HFFc6 (cell line): ENCODE data around the gene PYDC1. TPM values are rescaled to one million over a fixed set of nuclear protein-coding genes. Genes with fewer than 3 reads are reported as not detected.

Experiments used
- DNase-seq: peaks from one replicate; pipeline ENCODE4 v3.0.0-alpha.2; 2018
- H3K27ac Mint-ChIP-seq: 2 replicates; pipeline ENCODE4 v1.8.0; 2020; ENCODE audit warnings: mild to moderate bottlenecking, mixed read lengths
- H3K27me3 Mint-ChIP-seq: 2 replicates; pipeline ENCODE4 v1.8.0; 2021; ENCODE audit warnings: mild to moderate bottlenecking, moderate library complexity, mixed read lengths; ENCODE audit not compliant: insufficient read depth
- H3K36me3 Mint-ChIP-seq: 2 replicates; pipeline ENCODE4 v1.8.0; 2021; ENCODE audit warnings: low read depth, mixed read lengths
- H3K4me1 Mint-ChIP-seq: 2 replicates; pipeline ENCODE4 v1.8.0; 2020; ENCODE audit warnings: low read depth, mixed read lengths
- H3K4me3 Mint-ChIP-seq: 2 replicates; pipeline ENCODE4 v1.8.0; 2020; ENCODE audit warnings: mild to moderate bottlenecking, moderate library complexity, mixed read lengths
- H3K9me3 Mint-ChIP-seq: 2 replicates; pipeline ENCODE4 v1.8.0; 2020; ENCODE audit warnings: mild to moderate bottlenecking, mixed read lengths
- long read RNA-seq: library from polyadenylated mRNA; unstranded; transcript quantifications from one replicate; pipeline ENCODE4 v2.0.0, GENCODE V29; 2019
- total RNA-seq, 6 experiments: library from RNA; stranded (reverse); fragmentation: NEBNext Ultra II Directional; extraction: Animal tissue kit (Norgen Biotek cat#: 25700); gene quantifications; 2 replicates in 1 of 6; 3 replicates in 5 of 6; pipeline ENCODE4 v1.2.3, GENCODE V29; 2021
- TF ChIP-seq, protein P1 (sequence below): fragments of 200-600 bp; sonication (generic); IDR thresholded peaks from 2 replicates; pipeline ENCODE4 v1.5.0; 2021; ENCODE audit warnings: antibody characterized with exemption, mild to moderate bottlenecking

The PYDC1 gene
- not detected for total RNA-seq
- long read RNA-seq = 0 reads

DNA sequence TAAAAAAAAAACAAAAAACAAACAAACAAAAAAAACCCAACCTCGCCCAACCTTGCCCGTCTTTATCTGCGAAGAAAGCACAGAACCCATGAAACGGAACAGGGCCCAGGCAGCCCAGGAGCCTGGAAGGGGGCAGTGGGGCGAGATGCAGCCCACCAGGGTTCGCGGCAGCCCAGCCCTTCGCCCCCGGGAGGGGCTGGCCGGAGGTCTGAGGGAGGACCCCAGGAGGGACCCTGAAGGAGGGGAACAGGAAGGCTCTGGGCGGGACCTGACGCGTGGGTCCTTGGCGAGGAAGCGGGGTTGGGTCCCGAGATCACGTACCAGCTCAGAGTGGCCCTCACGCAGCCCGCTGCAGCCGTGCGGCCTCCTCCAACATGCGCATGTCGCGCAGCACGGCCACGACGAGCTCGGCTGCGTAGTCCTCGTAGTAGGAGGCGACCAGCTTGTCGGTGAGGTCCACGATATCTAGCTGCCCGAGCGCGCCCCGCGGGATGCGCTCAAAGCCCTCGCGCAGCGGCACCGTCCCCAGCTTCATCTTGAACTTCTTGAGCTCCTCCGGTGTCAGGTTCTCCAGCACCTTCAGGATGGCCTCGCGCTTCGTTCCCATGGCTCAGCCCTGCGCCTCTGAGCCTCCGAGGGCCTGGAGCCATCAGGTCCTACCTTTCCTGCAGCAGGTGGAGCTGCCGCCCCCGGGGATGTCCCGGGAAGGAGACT, at the start of gene PYDC1:
PYDC1 (minus strand) TSS at position 714 of the 714 bp plus-strand sequence; CDS start at position 607, 107 bp downstream.
- DNase-seq = no peak
- Mint-ChIP-seq H3K4me3 (no peak within 1 kb of the TSS; the same call in 1 of the 2 replicates), H3K4me1 (peaks cover 7% of the 10 kb centered on the region), H3K36me3 (no peaks in the 10 kb centered on the region), H3K9me3 (no peaks in the 10 kb centered on the region), H3K27ac (no peak within 1 kb of the TSS), H3K27me3 (peaks cover 50% of the 10 kb centered on the region)
- TF ChIP-seq, protein P1, sequence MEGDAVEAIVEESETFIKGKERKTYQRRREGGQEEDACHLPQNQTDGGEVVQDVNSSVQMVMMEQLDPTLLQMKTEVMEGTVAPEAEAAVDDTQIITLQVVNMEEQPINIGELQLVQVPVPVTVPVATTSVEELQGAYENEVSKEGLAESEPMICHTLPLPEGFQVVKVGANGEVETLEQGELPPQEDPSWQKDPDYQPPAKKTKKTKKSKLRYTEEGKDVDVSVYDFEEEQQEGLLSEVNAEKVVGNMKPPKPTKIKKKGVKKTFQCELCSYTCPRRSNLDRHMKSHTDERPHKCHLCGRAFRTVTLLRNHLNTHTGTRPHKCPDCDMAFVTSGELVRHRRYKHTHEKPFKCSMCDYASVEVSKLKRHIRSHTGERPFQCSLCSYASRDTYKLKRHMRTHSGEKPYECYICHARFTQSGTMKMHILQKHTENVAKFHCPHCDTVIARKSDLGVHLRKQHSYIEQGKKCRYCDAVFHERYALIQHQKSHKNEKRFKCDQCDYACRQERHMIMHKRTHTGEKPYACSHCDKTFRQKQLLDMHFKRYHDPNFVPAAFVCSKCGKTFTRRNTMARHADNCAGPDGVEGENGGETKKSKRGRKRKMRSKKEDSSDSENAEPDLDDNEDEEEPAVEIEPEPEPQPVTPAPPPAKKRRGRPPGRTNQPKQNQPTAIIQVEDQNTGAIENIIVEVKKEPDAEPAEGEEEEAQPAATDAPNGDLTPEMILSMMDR = no peak

DNA sequence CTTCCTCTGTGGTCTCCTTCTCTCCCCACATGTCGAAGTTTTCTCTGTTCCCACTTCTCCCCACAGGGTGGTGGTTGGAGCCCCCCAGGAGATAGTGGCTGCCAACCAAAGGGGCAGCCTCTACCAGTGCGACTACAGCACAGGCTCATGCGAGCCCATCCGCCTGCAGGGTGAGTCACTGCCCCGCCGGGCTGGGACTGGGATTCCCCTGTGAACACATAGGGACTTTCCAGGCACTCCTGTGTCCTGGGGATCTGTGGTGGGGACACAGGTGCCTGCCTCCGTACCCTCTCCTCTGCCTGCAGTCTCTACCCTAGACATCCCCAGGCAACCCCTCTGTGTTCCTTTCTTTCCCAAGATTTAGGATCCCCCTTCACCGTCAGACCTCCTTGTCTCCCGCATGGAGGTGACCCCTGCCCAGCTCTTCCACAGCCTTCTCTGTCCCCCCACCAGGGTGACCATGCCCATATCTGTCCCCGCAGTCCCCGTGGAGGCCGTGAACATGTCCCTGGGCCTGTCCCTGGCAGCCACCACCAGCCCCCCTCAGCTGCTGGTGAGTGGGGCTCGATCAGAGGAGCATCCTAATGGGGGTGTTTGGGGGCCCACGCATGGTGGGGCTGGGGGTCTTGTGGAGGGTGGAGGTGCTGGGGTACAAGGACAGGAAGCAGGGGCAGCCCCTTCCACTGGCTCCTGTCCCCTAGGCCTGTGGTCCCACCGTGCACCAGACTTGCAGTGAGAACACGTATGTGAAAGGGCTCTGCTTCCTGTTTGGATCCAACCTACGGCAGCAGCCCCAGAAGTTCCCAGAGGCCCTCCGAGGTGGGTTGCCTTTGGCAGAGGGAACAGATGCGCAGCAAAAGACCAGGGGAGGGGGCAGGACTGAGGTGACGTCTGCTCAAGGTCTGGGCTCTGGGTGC, 48.7 kb upstream of the PYDC1 start:
- Mint-ChIP-seq H3K4me1 (no peaks in the 10 kb centered on the region), H3K9me3 (no peaks in the 10 kb centered on the region), H3K36me3 (no peaks in the 10 kb centered on the region), H3K4me3 (no peak overlapping the region), H3K27ac (no peak overlapping the region), H3K27me3 (peaks cover 31% of the 10 kb centered on the region)
- DNase-seq = no peak
- TF ChIP-seq, protein P1 = no peak

DNA sequence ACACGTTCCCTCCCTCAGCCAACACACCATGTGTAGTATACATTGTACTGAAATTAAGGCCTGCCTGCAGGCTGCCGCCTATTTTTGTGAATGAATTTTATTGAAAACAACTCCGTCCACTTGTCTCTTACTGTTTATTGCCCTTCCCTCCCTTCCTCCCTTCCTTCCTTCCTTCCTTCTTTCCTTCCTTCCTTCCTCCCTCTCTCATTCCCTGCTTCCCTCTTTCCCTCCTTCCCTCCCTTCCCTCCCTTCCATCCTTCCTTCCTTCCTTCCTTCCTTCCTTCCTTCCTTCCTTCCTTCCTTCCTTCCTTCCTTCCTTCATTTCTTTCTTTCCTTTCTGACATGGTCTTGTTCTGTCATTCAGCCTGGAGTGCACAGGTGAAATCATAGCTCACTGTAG, 45.1 kb upstream of the PYDC1 start:
- DNase-seq = no peak
- TF ChIP-seq, protein P1 = no peak
- no peaks in the 10 kb centered on the region for H3K36me3 Mint-ChIP-seq
- H3K27ac Mint-ChIP-seq = no peak overlapping the region
- H3K4me1 Mint-ChIP-seq = no peaks in the 10 kb centered on the region
- no peaks in the 10 kb centered on the region for H3K9me3 Mint-ChIP-seq
- no peak overlapping the region for H3K4me3 Mint-ChIP-seq
- peaks cover 29% of the 10 kb centered on the region for H3K27me3 Mint-ChIP-seq

DNA sequence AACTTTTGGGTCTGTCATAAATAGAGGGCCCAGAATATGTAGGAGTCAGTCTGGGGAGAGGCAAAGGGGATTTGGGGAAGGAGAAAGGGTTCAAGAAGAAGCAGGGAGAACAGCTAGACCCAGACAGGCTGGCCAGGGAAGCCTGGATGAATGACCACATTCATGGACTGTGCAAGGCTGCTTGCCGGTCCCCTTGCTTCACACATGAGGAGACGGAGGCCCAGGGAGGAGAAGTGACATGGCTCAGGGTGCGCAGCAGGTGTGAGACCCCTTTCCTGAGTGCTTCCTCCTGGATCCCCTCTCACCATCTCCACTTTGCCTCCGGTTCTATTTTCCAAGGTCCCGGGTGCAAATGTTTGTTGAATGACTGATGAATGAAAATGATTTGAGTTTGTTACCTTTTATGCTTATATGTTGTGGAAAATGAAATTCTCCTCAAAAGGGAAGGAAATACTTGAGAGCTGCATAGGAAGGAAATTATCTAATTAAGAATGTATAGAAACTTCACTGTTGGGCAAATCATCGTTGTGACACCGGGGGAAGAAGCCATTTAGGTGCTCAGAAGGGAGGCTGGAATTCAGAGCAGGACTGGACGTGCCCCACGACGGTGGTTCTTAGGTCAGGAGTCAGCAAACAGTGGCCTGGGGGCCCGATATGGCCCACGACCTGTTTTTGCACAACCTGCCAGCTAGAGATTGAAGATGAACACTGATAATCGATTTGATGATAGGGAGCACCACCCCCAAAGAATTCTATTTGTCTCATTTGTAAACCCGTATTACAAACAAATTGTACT, 43.4 kb upstream of the PYDC1 start:
- H3K4me3 Mint-ChIP-seq = no peak overlapping the region
- no peaks in the 10 kb centered on the region for H3K4me1 Mint-ChIP-seq
- H3K9me3 Mint-ChIP-seq = no peaks in the 10 kb centered on the region
- H3K27me3 Mint-ChIP-seq = peaks cover 33% of the 10 kb centered on the region
- no peak overlapping the region for H3K27ac Mint-ChIP-seq
- no peak for DNase-seq
- no peaks in the 10 kb centered on the region for H3K36me3 Mint-ChIP-seq
- TF ChIP-seq, protein P1 = no peak

DNA sequence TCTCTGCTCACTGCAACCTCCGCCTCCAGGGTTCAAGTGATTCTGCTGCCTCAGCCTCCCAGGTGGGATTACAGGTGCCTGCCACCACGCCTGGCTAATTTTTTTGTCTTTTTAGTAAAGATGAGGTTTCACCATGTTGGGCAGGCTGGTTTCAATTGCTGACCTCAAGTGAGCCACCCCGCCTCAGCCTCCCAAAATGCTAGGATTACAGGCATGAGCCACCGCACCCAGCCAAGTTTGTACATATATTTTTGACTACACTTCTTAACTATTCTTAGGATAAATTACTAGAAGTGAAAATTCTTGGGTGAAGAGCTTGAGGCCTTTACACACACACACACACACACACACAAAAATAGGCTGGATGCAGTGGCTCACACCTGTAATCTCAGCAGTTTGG, 41.4 kb upstream of the PYDC1 start:
- Mint-ChIP-seq H3K36me3 (no peaks in the 10 kb centered on the region), H3K27me3 (peaks cover 31% of the 10 kb centered on the region), H3K4me3 (no peak overlapping the region), H3K27ac (no peak overlapping the region), H3K4me1 (peaks cover 6% of the 10 kb centered on the region), H3K9me3 (no peaks in the 10 kb centered on the region)
- TF ChIP-seq, protein P1 = no peak
- DNase-seq = no peak
